Dermis blood vessel endothelial cell (primary cell): ENCODE data around the gene UTS2R. TPM values are rescaled to one million over a fixed set of nuclear protein-coding genes. Genes with fewer than 3 reads are reported as not detected.
A peak's percentile ranks its signal among the peaks of the same experiment; 100 is the strongest.
"Not testable (repeated sequence)": the region's sequence is repeated elsewhere in the genome, so short reads cannot be mapped to it uniquely, and the experiment has no call there.

ENCODE experiments used
- DNase-seq: peaks from one replicate; pipeline ENCODE4 v3.0.0; 2010
- total RNA-seq: library from RNA; depleted of rRNA; stranded (reverse); fragments of >200 nt; gene quantifications from 2 replicates; pipeline ENCODE4 v1.2.3, GENCODE V29; 2014

UTS2R gene
- total RNA-seq, 1 donor from 2014 or later, result not detected

DNA sequence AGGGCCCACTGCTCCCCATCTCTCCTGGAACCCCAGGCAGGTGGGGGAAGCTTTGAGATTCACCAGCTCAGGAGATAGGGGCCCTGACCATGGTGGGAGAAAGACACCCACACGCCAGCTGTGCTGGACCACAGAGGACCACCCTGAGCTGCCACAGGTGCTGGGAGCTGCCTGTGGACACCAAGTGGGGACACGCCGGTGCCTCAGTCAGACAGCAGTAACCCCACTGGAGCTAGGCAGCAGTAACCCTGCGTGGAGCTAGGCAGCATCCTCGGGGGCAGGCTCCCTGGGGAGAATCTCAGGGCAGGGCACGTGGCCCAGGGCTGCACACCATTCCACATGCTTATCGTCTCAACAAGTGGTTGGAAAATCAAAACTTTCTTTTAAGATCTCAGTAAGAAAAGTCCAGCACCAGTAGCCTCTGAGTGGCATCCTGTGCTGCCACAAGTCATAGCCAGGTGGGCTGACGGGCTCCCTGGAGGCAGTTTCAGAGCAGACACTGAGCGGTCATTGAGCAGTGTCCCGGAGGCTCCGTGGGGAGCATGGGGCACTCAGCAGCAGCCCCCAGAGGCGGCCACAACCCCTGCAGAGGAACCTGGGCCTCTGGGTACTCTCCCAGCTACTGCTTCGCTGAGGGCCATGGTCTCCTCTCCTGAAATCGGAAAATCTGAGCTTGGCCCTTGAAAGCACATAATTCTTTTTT is 38.6 kb downstream of the UTS2R start:
- no peak for DNase-seq

GRCh38 chr17:82411396-82412053 is 40.0 kb downstream of the UTS2R start:
- no peak for DNase-seq

DNA sequence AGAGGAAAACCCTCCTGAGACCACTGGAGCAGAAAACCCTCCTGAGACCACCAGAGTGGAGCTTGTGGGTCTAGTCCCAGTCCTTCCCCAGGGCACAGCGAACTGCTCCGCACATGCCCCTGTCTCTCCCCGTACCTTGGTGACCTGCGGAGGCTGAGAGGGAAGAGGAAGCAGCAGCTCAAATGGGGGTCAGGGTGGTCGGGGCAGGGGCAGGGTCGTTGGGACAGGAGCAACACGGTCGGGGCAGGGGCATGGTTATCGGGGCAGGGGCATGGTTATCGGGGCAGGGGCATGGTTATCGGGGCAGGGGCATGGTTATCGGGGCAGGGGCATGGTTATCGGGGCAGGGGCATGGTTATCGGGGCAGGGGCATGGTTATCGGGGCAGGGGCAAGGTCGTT is 40.5 kb downstream of the UTS2R start:
- not testable (repeated sequence) for DNase-seq

DNA sequence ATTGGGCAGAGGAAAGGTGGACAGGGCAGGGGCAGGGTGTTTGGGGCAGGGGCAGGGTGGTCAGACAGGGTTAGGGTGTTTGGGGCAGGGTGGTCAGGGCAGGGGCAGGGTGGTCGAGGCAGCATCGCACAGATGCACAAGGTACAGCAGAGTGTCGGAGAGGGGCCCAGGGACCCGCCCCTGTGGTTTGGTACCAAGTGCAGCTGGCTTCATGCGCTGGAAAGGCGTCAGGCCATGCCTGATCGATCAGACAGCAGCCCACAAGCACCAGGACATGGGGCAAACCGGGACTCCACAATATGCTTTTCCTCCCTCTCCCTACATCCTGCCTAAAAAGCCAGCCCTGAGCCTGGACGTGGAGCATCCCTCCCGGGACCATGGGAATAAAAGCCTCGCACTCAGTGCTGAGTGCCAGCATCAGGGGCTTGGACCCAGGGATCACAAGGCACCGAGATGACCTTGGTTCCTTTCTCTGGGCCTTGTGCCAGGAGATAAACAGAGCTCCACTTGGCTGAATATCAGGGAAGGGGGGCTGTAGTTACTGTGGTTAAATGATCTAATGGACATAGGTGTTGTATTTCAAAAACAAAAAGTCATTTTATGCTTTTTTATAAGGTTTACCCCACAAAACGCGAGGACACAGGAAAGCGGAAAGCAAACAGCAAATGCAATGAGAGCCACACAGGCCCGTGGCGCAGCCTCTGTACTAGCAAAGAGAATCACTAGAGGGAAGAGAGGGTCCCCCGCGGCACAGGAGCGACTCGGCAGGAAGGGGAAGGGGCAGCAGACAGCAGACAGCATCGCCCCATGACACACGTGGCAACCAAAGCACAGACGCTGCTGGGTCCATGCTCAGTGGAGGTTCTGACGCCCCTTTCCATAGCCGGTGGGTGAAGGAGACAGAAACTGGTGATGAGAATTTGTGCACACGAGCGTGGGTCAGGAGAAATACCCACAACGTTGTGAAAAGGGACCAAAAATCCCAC is 41.3 kb downstream of the UTS2R start:
- DNase-seq, result no peak

- peak; percentile 82 for DNase-seq
Measured at GRCh38 chr17:82414548-82415281, 43.1 kb downstream of the UTS2R start.

DNA sequence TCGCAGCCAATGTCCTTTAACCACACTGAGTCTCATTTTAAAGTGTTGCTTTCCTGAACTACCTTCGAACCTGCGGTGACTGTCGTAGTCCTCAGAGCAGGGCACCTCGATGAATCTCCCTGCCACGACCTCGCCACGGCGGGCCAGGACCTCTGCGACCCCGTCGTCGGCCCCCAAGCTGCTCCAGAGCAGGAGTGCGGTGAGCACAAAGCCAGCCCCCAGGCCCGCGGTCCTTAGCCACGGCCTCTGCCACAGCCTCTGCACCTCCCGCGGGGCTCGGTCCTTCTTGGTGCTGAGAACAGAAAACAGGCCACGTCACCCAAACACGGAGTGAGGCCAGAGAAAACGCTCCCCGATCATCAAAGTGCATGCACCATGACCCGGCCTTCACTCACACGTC is 43.8 kb downstream of the UTS2R start:
- DNase-seq, result no peak

GRCh38 chr17:82415786-82416185 is 44.2 kb downstream of the UTS2R start:
- no peak for DNase-seq

- DNase-seq, result no peak
Measured at GRCh38 chr17:82416264-82416663, 44.7 kb downstream of the UTS2R start.

DNA sequence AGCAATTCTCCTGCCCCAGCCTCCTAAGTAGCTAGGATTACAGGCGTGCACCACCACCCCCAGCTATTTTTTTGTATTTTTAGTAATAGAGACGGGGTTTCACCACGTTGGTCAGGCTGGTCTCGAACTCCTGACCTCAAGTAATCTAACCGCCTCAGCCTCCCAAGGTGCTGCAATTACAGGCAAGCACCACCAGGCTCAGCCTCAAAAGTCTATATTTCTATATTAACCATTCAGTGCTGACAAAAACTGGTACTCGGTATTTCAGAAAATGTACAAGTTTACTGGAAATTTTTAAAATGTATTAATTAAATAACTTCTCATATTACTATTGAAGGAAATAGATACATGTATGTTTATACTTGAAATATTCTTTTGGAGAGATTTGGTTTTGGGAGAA is 45.2 kb downstream of the UTS2R start:
- peak; percentile 21 for DNase-seq

DNA sequence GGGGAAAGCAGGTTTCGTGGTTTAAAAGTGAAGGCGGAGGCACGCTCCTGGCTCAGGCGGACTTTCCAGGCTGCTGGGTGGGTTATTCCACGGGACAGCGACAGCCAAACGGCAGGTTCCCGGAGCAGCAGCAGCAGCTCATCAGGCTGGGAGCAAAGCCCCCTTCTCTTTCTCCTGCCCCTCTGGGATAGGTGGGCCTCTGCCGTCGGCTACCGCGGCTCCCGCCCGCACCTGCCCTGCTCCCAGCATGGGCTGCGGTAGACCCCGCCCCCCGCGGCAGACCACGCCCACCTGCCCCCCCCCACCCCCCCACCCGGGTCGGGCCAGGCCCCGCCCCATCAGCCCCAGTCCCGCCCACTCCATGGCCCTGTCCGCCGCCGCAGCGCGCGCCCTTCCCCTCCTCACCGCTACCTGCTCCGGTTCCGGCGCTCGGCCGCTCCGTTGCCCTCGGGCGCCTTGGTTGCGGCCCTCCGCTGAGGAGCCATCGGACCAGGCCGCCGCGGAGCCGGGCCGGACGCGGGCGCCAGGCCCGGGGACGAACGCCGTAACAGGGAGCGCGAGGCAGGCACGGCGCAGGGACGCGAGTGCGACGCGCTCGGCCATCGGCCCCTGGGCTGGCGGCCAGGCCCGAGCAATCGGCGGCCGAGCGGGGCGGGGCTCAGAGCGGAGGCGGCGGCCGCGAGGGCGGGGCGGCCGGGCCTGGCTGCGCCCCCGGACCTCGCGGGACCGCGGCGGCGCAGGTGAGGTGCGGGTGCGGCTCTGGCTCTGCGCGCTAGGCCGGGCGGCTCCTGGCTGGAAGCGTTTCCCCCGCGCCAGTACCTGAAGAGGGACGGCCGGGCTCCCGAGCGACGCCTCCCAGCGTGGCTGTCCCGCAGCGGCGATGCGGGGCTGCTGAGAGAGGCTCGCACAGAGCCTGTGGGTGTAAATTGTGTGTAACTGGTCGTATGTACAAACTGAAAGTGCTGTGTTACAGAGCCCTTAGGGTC is 46.7 kb downstream of the UTS2R start, which contains the start of the genes HEXD and OGFOD3:
HEXD (plus strand) TSS at position 347 of the 986 bp plus-strand sequence. CDS start 1,453 bp downstream, outside the sequence.
OGFOD3 (minus strand) TSS at position 586 of the 986 bp plus-strand sequence; CDS start at position 485, 101 bp downstream.
- peak; percentile 89 for DNase-seq

GRCh38 chr17:82419540-82419939 is 48.0 kb downstream of the UTS2R start:
- peak; percentile 10 for DNase-seq

DNA sequence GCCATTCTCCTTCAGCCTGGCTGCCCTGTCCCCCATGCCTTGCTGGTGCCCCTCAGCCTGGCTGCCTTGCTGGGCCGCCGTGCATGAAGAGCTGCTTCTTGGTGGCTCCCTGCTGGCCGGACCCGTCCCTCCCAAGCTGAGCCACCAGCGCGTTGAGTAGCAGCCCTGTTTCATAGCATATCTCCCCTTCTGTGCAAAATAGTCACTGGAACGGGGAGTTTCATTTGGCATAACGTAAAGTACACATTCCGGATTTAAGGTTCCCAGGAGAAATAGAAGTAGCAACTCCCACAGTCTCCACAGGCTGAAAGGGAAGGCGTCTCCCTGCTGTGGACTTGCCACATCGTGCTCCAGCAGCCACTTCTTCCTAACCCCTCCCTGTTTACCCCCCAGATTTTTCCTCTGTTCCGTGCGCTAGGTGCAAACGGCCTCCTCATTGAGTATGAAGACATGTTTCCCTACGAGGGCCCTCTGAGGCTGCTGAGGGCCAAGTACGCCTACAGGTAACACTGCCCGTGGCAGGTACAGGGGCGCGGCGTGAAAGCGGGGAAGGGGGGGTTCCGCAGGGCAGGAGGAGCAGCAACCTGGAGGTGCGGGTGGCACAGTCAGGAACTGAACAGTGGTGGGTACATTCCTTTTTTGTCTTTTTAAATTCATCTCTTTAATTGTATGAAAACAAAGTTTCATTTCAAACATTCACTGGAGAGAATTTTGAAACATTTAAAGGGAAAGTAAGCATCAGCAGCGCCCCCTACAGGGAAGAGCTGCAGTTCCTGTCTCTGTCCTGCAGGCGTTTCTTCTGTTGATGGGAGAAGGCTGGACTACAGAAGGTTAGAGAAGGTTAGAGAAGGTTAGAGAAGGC is 52.7 kb downstream of the UTS2R start:
- peak; percentile 68 for DNase-seq

DNA sequence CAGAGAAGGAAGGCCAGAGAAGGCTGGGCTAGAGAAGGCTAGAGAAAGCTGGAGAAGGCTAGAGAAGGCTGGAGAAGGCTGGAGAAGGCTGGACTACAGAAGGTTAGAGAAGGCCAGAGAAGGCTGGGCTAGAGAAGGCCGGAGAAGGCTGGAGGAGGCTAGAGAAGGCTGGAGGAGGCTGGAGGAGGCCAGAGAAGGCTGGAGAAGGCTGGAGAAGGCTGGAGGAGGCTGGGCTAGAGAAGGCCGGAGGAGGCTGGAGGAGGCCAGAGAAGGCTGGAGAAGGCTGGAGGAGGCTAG is 53.2 kb downstream of the UTS2R start:
- DNase-seq, result no peak

Other genes starting within 250 kb of the UTS2R start
- gene CCDC57, start 158.9 kb upstream of the UTS2R start, total RNA-seq, result 5.4 and 9.4 TPM in 2 replicates
- 99.4 and 121 TPM in 2 replicates for gene SLC16A3, start 142.7 kb upstream of the UTS2R start, total RNA-seq
- gene CSNK1D, start 98.1 kb upstream of the UTS2R start, total RNA-seq, result 39.3 and 69.2 TPM in 2 replicates
- gene CD7, start 54.2 kb upstream of the UTS2R start, total RNA-seq, result not detected in 2 replicates
- 3.6 and 7.5 TPM in 2 replicates for gene SECTM1, start 38.0 kb upstream of the UTS2R start, total RNA-seq
- 0.05 TPM in 1 of 2 replicates, not detected in the other for gene TEX19, start 12.5 kb upstream of the UTS2R start, total RNA-seq
- gene HEXD, start 46.6 kb downstream of the UTS2R start, total RNA-seq, result 13.1 and 22.0 TPM in 2 replicates
- gene OGFOD3, start 46.8 kb downstream of the UTS2R start, total RNA-seq, result 35.1 and 44.0 TPM in 2 replicates
- gene CYBC1, start 79.0 kb downstream of the UTS2R start, total RNA-seq, result 59.8 and 75.4 TPM in 2 replicates
- gene NARF, start 87.0 kb downstream of the UTS2R start, total RNA-seq, result 85.5 and 105 TPM in 2 replicates
- gene FOXK2, start 148.0 kb downstream of the UTS2R start, total RNA-seq, result 35.1 and 38.2 TPM in 2 replicates